Measurements from ENCODE around the gene ATAT1. TPM values are rescaled to one million over a fixed set of nuclear protein-coding genes. Genes with fewer than 3 reads are reported as not detected.

ATAT1 gene
- total and polyA plus RNA-seq, 2 of the 13 experiments (the other 11 are each of a cell fraction or from before 2014, with no cell fraction given) = 9.2 to 23.6 TPM

- TF ChIP-seq ZNF605 (CRISPR knock-in tag; IDR thresholded peaks at IDR 0.05) (no peak), ZNF704 (CRISPR knock-in tag; IDR thresholded peaks at IDR 0.05; ENCODE audit: borderline replicate concordance) (no peak), ZBTB7A (CRISPR knock-in tag; IDR thresholded peaks at IDR 0.05) (peak; percentile 55; the same call in 1 of the 2 replicates), ZNF746 (CRISPR knock-in tag; IDR thresholded peaks at IDR 0.05) (peak; percentile 45; the same call in 1 of the 2 replicates), THYN1 (CRISPR knock-in tag; IDR thresholded peaks at IDR 0.05; ENCODE audit: borderline replicate concordance, low read depth) (no peak), ZC3H4 (CRISPR knock-in tag; IDR thresholded peaks at IDR 0.05; ENCODE audit: borderline replicate concordance) (no peak), ZGPAT (CRISPR knock-in tag; IDR thresholded peaks at IDR 0.05) (peak; percentile 68; the same call in 1 of the 2 replicates), ZNF639 (CRISPR knock-in tag; conservative IDR thresholded peaks at IDR 0.05) (0 out of 2 replicates have a peak, but pooled peaks have one; percentile 26), ZNF430 (CRISPR knock-in tag; IDR thresholded peaks at IDR 0.05) (0 out of 2 replicates have a peak, but pooled peaks have one; percentile 36), SMYD3 (CRISPR knock-in tag; IDR thresholded peaks at IDR 0.05) (no peak), KMT2B (CRISPR knock-in tag; IDR thresholded peaks at IDR 0.05) (0 out of 2 replicates have a peak, but pooled peaks have one; percentile 20), CERS6 (CRISPR knock-in tag; IDR thresholded peaks at IDR 0.05) (no peak), ZNF121 (CRISPR knock-in tag; IDR thresholded peaks at IDR 0.05) (no peak), ZNF761 (CRISPR knock-in tag; conservative IDR thresholded peaks at IDR 0.05) (no peak; the same call in 1 of the 2 replicates), ZNF720 (CRISPR knock-in tag; IDR thresholded peaks at IDR 0.05) (no peak), ZNF207 (IDR thresholded peaks at IDR 0.05; ENCODE audit: borderline replicate concordance) (no peak)
- TF ChIP-seq, protein P1, sequence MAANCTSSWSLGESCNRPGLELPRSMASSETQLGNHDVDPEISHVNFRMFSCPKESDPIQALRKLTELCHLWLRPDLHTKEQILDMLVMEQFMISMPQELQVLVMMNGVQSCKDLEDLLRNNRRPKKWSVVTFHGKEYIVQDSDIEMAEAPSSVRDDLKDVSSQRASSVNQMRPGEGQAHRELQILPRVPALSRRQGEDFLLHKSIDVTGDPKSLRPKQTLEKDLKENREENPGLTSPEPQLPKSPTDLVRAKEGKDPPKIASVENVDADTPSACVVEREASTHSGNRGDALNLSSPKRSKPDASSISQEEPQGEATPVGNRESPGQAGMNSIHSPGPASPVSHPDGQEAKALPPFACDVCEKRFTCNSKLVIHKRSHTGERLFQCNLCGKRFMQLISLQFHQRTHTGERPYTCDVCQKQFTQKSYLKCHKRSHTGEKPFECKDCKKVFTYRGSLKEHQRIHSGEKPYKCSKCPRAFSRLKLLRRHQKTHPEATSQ (CRISPR knock-in tag; IDR thresholded peaks at IDR 0.05; ENCODE audit: borderline replicate concordance) = no peak
- TF ChIP-seq, protein P2, sequence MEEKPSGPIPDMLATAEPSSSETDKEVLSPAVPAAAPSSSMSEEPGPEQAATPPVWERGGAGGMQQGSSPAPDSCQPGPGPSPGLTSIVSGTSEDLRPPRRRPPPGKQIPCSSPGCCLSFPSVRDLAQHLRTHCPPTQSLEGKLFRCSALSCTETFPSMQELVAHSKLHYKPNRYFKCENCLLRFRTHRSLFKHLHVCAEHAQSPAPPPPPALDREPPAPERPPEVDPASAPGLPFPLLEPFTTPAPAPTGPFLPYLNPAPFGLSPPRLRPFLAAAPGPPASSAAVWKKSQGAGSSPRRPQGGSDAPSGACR (CRISPR knock-in tag; IDR thresholded peaks at IDR 0.05) = peak; percentile 82; the same call in 1 of the 2 replicates
- TF ChIP-seq, protein P3, sequence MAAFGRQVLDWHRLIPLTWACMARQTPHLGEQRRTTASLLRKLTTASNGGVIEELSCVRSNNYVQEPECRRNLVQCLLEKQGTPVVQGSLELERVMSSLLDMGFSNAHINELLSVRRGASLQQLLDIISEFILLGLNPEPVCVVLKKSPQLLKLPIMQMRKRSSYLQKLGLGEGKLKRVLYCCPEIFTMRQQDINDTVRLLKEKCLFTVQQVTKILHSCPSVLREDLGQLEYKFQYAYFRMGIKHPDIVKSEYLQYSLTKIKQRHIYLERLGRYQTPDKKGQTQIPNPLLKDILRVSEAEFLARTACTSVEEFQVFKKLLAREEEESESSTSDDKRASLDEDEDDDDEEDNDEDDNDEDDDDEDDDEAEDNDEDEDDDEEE (CRISPR knock-in tag; IDR thresholded peaks at IDR 0.05) = no peak
- TF ChIP-seq, protein P4, sequence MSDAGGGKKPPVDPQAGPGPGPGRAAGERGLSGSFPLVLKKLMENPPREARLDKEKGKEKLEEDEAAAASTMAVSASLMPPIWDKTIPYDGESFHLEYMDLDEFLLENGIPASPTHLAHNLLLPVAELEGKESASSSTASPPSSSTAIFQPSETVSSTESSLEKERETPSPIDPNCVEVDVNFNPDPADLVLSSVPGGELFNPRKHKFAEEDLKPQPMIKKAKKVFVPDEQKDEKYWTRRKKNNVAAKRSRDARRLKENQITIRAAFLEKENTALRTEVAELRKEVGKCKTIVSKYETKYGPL (CRISPR knock-in tag; IDR thresholded peaks at IDR 0.05) = no peak
Observed at GRCh38 chr6:30686908-30687658, 60.4 kb downstream of the ATAT1 start (continued).
